Measurements from ENCODE around the gene ANKRD34A.

- TF ChIP-seq CTCF (IDR thresholded peaks at IDR 0.05; ENCODE audit: control extremely low read depth in 1 of 3, insufficient read depth in 1 of 3, low read depth in 1 of 3, low read length in 3 of 3) (no peak), NANOG (IDR thresholded peaks at IDR 0.05; ENCODE audit: insufficient read depth, low read depth, low read length, poor library complexity, severe bottlenecking) (no peak), CEBPB (IDR thresholded peaks at IDR 0.05; ENCODE audit: low read depth, low read length) (no peak), ASH2L (IDR thresholded peaks at IDR 0.05; ENCODE audit: low read length) (no peak), POLR2A (IDR thresholded peaks at IDR 0.05; ENCODE audit: control extremely low read depth in 1 of 2, low read depth in 2 of 2, low read length in 2 of 2) (no peak), GABPA (IDR thresholded peaks at IDR 0.05; ENCODE audit: borderline replicate concordance, insufficient read depth, low read length) (no peak), ZNF274 (IDR thresholded peaks at IDR 0.05; ENCODE audit: borderline replicate concordance, extremely low read depth, low read length) (no peak), EGR1 (IDR thresholded peaks at IDR 0.05; ENCODE audit: borderline replicate concordance, low read depth, low read length) (no peak), TCF12 (IDR thresholded peaks at IDR 0.05; ENCODE audit: low read depth, low read length) (no peak), JUND (IDR thresholded peaks at IDR 0.05; ENCODE audit: low read length) (no peak), ATF2 (IDR thresholded peaks at IDR 0.05; ENCODE audit: low read length) (no peak), MAFK (IDR thresholded peaks at IDR 0.05; ENCODE audit: low read depth, low read length) (no peak), EP300 (IDR thresholded peaks at IDR 0.05; ENCODE audit: borderline replicate concordance in 1 of 2, low read depth in 2 of 2, low read length in 2 of 2) (no peak)
Measured at GRCh38 chr1:145983960-145984830, 19.8 kb upstream of the ANKRD34A start.

Measured in H1 (cell line).